Muscle layer of duodenum (tissue), 2 donors: ENCODE measurements around the gene ACSL5.
A peak's percentile ranks its signal among the peaks of the same experiment; 100 is the strongest.
"Not testable (repeated sequence)": the region's sequence is repeated elsewhere in the genome, so short reads cannot be mapped to it uniquely, and the experiment has no call there.

Source experiments
- H3K27ac ChIP-seq: one replicate; pipeline ENCODE4 v1.7.0; 2013; ENCODE audit warnings: mild to moderate bottlenecking, low read length
- H3K27me3 ChIP-seq: one replicate; pipeline ENCODE4 v1.7.0; 2013; ENCODE audit warnings: low read depth, mild to moderate bottlenecking, control low read depth, low read length
- H3K36me3 ChIP-seq, 2 donors: one replicate each; pipeline ENCODE4 v1.7.0; 2013; ENCODE audit warnings: low read length in 2 of 2, control low read depth in 1 of 2, mild to moderate bottlenecking in 1 of 2; ENCODE audit not compliant: insufficient read depth in 2 of 2, control insufficient read depth in 1 of 2
- H3K4me1 ChIP-seq, 2 donors: one replicate each; pipeline ENCODE4 v1.7.0; 2013; ENCODE audit warnings: low read length in 2 of 2, mild to moderate bottlenecking in 2 of 2, control low read depth in 1 of 2, moderate library complexity in 1 of 2; ENCODE audit not compliant: insufficient read depth in 2 of 2, control insufficient read depth in 1 of 2
- H3K4me3 ChIP-seq, 2 donors: one replicate each; pipeline ENCODE4 v1.7.0; 2013; ENCODE audit warnings: low read length in 2 of 2, low read depth in 1 of 2, mild to moderate bottlenecking in 1 of 2
- H3K9me3 ChIP-seq, 2 donors: one replicate each; pipeline ENCODE4 v1.7.0; 2013; ENCODE audit warnings: low read length in 2 of 2, control low read depth in 1 of 2, mild to moderate bottlenecking in 1 of 2; ENCODE audit not compliant: control insufficient read depth in 1 of 2
- donor health status: healthy.

ACSL5 gene

GRCh38 chr10:112395809-112396530 lies 22.1 kb downstream of the ACSL5 start:
- Histone ChIP-seq H3K27me3 (no peaks in the 10 kb centered on the region), H3K27ac (no peak overlapping the region), H3K9me3 (no peaks in the 10 kb centered on the region), H3K4me1 (peaks cover 0 to 9% of the 10 kb centered on the region in 2 donors), H3K36me3 (peaks cover 0 to 26% of the 10 kb centered on the region in 2 donors), H3K4me3 (no peak overlapping the region)

DNA sequence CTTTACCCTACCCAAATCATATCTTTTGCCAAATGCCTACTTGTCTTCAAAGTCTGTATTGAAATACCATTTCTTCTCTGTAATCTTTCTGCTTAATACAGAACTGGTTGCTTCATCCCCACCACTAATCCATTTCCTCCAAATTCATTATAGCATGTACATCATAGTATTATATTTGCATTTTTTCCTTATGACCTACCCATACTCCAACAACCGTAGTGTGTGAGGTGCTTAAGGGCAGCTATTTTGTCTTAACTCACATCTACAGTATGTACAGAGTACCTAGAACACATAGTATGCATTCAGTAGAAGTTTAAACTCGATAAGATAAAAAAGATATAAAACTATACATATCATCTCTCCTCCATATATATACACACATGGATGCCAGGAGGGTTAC lies 23.7 kb downstream of the ACSL5 start:
- Histone ChIP-seq H3K27me3 (no peaks in the 10 kb centered on the region), H3K4me3 (no peak overlapping the region), H3K36me3 (peaks cover 0 to 31% of the 10 kb centered on the region in 2 donors), H3K27ac (no peak overlapping the region), H3K4me1 (peaks cover 0 to 9% of the 10 kb centered on the region in 2 donors), H3K9me3 (no peaks in the 10 kb centered on the region)

DNA sequence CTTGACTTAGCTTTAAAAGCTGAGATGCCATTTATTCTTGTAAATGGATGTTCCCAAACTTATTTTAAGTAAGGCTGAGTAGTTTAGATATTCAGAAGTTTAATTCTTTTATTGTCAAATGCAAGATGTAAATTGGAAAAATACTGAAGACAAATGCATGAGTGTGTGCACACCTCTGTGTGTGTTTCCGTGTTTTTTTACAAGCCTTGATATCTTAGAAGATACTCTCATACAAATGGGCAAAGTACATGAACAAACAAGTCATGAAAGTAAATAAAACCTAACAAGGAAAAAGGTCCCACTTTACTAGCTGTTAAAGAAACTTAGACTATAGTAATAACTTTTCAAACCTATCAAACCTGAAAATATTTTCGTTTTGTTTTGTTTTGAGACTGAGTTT lies 29.0 kb downstream of the ACSL5 start:
- no peaks in the 10 kb centered on the region for H3K27me3 ChIP-seq
- no peak overlapping the region for H3K4me3 ChIP-seq
- no peaks in the 10 kb centered on the region for H3K9me3 ChIP-seq
- H3K4me1 ChIP-seq, result no peaks in the 10 kb centered on the region
- H3K36me3 ChIP-seq, result peaks cover 0 to 39% of the 10 kb centered on the region in 2 donors
- H3K27ac ChIP-seq, result peak overlapping the region; percentile 31

- Histone ChIP-seq H3K27ac (no peak overlapping the region), H3K4me1 (no peaks in the 10 kb centered on the region), H3K27me3 (no peaks in the 10 kb centered on the region), H3K4me3 (no peak overlapping the region), H3K9me3 (no peaks in the 10 kb centered on the region), H3K36me3 (peaks cover 0 to 29% of the 10 kb centered on the region in 2 donors)
These were observed 30.7 kb downstream of the ACSL5 start for GRCh38 chr10:112404617-112405016.

- not testable (repeated sequence) for H3K27me3 ChIP-seq, H3K4me1 ChIP-seq, H3K27ac ChIP-seq, H3K4me3 ChIP-seq, H3K9me3 ChIP-seq
- H3K36me3 ChIP-seq, result peaks cover 0 to 38% of the 10 kb centered on the region in 2 donors
These were observed 32.9 kb downstream of the ACSL5 start for GRCh38 chr10:112406806-112407205.

- no peaks in the 10 kb centered on the region for H3K4me1 ChIP-seq
- no peaks in the 10 kb centered on the region for H3K9me3 ChIP-seq
- H3K4me3 ChIP-seq, result no peak overlapping the region
- H3K27ac ChIP-seq, result no peak overlapping the region
- H3K36me3 ChIP-seq, result peaks cover 0 to 39% of the 10 kb centered on the region in 2 donors
- H3K27me3 ChIP-seq, result no peaks in the 10 kb centered on the region
These were observed 33.8 kb downstream of the ACSL5 start for GRCh38 chr10:112407696-112408095.

DNA sequence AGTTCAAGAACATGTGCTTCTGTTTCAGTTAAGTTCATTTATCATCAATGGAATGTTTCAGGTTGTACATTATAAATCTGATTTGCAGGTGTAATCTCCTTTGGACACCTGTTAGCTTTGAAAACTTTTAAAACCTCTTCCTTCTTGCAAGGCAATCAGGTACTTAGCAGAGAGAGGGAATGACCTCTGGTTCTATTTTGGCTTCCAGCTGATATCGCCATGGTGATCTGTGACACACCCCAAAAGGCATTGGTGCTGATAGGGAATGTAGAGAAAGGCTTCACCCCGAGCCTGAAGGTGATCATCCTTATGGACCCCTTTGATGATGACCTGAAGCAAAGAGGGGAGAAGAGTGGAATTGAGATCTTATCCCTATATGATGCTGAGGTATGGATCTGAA lies 35.4 kb downstream of the ACSL5 start:
- H3K4me1 ChIP-seq, result no peaks in the 10 kb centered on the region
- H3K36me3 ChIP-seq, result peaks cover 0 to 34% of the 10 kb centered on the region in 2 donors
- H3K9me3 ChIP-seq, result no peaks in the 10 kb centered on the region
- H3K27ac ChIP-seq, result no peak overlapping the region
- no peaks in the 10 kb centered on the region for H3K27me3 ChIP-seq
- no peak overlapping the region for H3K4me3 ChIP-seq

DNA sequence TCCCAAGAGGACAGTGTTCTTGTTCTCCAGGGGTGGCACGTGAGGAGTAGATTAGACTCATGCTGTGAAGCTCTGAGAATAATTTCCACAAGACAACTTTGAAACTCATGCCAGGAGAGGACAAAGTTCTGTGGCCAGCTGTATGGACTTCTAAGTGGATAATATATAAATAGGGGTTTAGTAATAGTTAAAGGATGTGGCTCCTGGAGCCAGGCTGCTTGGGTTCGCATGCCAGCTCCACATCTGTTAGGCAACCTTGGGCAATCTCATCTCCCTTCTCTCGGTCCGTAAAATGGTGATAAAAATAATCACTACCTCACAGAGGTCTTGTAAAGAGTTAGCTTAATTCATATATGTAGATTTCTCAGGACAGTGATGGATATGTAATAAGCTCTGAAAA lies 35.8 kb downstream of the ACSL5 start:
- Histone ChIP-seq H3K9me3 (no peaks in the 10 kb centered on the region), H3K4me3 (no peak overlapping the region), H3K4me1 (no peaks in the 10 kb centered on the region), H3K27me3 (no peaks in the 10 kb centered on the region), H3K27ac (no peak overlapping the region), H3K36me3 (peaks cover 0 to 29% of the 10 kb centered on the region in 2 donors)

DNA sequence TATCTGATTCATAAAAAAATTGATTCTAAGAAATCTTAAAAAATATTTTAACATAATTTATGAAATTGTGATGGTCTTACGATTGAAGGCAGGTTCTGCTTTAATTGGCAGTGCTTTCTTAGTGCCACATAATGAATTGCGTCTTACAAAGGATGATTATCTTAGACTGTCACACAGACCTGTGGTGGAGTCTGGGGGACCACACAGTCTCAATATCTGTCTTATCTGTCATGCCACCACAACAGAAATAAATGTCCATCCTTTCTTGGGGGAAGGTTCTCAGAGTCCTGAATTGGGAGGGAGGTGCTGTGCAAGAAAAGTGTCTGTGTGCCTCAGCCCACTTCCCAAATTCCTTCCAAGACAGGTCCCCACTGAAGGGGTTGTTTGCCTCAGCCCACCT lies 38.8 kb downstream of the ACSL5 start:
- H3K36me3 ChIP-seq, result peaks cover 2 to 25% of the 10 kb centered on the region in 2 donors
- no peak overlapping the region for H3K27ac ChIP-seq
- H3K9me3 ChIP-seq, result no peaks in the 10 kb centered on the region
- no peaks in the 10 kb centered on the region for H3K27me3 ChIP-seq
- no peak overlapping the region for H3K4me3 ChIP-seq
- H3K4me1 ChIP-seq, result no peaks in the 10 kb centered on the region

GRCh38 chr10:112421731-112422130 lies 47.8 kb downstream of the ACSL5 start:
- Histone ChIP-seq H3K36me3 (peaks cover 22 to 46% of the 10 kb centered on the region in 2 donors), H3K9me3 (no peaks in the 10 kb centered on the region), H3K27ac (no peak overlapping the region), H3K4me3 (no peak overlapping the region), H3K4me1 (no peaks in the 10 kb centered on the region), H3K27me3 (no peaks in the 10 kb centered on the region)

- Histone ChIP-seq H3K27me3 (no peaks in the 10 kb centered on the region), H3K4me1 (no peaks in the 10 kb centered on the region), H3K36me3 (peaks cover 31 to 54% of the 10 kb centered on the region in 2 donors)
These were observed 50.7 kb downstream of the ACSL5 start for GRCh38 chr10:112424651-112425050.

DNA sequence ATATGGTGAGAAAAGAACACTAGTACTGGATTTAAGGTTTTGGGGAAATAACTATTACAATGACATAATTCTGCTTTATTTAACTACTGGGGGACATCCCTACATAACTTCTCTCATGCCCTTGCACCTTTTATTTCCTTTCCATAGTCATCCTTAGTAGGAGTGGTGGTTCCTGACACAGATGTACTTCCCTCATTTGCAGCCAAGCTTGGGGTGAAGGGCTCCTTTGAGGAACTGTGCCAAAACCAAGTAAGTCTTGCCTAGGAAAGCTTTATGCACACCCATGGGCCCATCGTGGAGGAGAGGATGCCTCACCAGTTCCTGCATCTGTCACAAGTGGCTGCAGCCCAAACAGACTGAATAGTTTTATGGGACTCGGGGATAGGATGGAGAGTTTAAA lies 52.2 kb downstream of the ACSL5 start:
- H3K4me1 ChIP-seq, result no peaks in the 10 kb centered on the region

More at GRCh38 chr10:112424651-112425050, 50.7 kb downstream of the ACSL5 start:
- Histone ChIP-seq H3K27ac (no peak overlapping the region), H3K4me3 (no peak overlapping the region), H3K9me3 (no peaks in the 10 kb centered on the region)

More for the DNA sequence above, 52.2 kb downstream of the ACSL5 start:
- Histone ChIP-seq H3K9me3 (no peaks in the 10 kb centered on the region), H3K27me3 (no peaks in the 10 kb centered on the region), H3K36me3 (peaks cover 46 to 58% of the 10 kb centered on the region in 2 donors), H3K27ac (no peak overlapping the region), H3K4me3 (no peak overlapping the region)
